ENCODE results near the gene SCD5.

The SCD5 gene

DNA sequence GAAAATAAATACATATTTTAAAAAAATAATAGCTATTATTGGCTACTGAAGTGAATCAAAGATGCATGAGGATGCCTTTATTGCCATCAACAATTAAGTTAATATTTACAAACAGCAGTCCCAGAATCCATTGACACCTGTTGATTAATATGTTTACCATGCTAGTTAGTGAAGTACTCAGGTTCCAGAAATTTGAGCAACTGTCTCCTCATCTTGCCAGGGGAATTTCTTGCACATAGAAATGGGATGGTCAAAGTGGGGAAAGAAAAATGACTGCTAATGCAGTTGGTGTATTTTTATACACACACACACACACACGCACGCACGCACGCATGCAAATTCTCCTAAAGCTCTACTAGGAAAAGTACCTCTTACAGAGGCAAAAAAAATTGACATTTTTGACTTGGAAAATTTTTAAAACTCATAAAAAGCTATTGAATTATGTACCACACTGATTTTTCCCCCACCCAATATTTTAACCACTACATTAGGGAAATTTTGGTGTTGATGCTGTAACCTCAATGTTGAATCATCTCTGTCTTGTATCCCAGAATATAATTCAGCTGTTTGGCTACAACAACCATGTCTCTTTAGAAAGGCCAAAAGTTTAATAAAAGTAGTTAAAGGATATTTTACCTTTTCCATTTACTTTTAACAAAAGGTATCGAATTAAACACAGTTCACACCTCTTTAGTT lies 131.5 kb downstream of the SCD5 start:
- H3K27me3 ChIP-seq (ENCODE audit: control insufficient read depth, insufficient read depth, low read length) = no peaks in the 10 kb centered on the region
- H3K4me1 ChIP-seq (ENCODE audit: control insufficient read depth, insufficient read depth, low read length) = no peaks in the 10 kb centered on the region
- H3K9me3 ChIP-seq (ENCODE audit: control insufficient read depth, insufficient read depth, low read length) = no peaks in the 10 kb centered on the region
- no peaks in the 10 kb centered on the region for H3K36me3 ChIP-seq (ENCODE audit: control insufficient read depth, insufficient read depth, low read length)
- no peak overlapping the region for H3K4me3 ChIP-seq (ENCODE audit: low read depth, low read length)
- H3K9ac ChIP-seq (ENCODE audit: low read depth, low read length) = no peak overlapping the region

DNA sequence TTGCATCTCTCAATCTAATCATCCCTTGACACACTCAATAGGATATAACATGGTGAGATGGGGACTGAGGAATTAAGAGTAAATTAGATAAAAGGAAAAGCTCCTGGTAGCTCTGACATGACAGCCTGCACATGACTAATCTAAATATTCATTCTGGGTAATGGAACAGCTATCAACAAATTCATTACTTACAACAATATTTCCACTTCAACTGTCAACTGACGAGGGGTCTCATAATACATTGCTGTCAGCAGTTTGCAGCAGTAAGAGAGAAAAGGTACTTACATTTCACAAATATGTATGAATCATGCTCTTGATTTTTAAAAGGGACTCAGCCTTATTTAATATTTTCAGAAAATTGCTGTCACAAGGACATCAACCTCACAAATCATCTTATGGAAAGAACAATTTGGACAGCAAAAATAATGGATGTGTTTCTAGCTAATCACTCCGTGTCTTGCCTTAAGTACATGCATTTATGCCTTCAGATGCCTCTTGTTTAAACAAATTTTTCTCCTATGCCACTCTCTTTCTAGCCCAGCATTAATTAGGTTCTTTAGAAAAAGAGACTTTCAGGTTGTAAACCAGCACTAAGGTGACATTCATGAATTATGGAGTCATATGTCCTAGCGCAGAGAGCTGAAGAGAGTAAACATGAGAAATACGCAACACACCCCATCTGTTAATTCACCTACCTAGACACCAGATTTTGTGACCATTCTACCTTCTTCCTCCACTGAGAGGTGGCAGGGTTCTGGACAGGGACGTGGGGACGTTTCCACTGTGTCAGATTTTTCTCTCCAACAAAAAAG lies 137.2 kb downstream of the SCD5 start:
- H3K4me3 ChIP-seq (ENCODE audit: low read depth, low read length) = no peak overlapping the region
- H3K9ac ChIP-seq (ENCODE audit: low read depth, low read length) = no peak overlapping the region

DNA sequence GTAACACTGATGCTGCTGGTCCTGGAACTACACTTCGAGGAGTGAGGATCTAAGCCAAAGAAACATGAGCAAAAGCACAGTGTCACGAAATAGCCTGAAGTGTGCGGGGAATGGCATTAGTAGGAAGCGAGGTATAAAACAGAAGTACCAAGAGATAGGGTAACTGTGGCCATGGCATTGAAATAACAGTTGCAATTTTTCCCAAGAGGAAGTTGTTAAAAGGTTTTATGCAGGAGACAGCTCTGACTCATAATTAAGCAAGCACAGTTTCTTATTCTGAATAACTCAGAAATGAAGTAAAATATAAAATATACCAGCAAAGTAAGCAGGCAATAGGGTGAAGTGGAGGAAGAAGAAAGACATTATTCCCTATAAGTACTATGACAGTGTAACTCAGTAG lies 146.5 kb downstream of the SCD5 start:
- Histone ChIP-seq H3K27me3 (ENCODE audit: control insufficient read depth, insufficient read depth, low read length) (no peaks in the 10 kb centered on the region), H3K36me3 (ENCODE audit: control insufficient read depth, insufficient read depth, low read length) (no peaks in the 10 kb centered on the region), H3K4me1 (ENCODE audit: control insufficient read depth, insufficient read depth, low read length) (no peaks in the 10 kb centered on the region), H3K9me3 (ENCODE audit: control insufficient read depth, insufficient read depth, low read length) (no peaks in the 10 kb centered on the region), H3K4me3 (ENCODE audit: low read depth, low read length) (no peak overlapping the region), H3K9ac (ENCODE audit: low read depth, low read length) (no peak overlapping the region)

More for the DNA sequence above, 137.2 kb downstream of the SCD5 start:
- Histone ChIP-seq H3K9me3 (ENCODE audit: control insufficient read depth, insufficient read depth, low read length) (no peaks in the 10 kb centered on the region), H3K4me1 (ENCODE audit: control insufficient read depth, insufficient read depth, low read length) (no peaks in the 10 kb centered on the region), H3K27me3 (ENCODE audit: control insufficient read depth, insufficient read depth, low read length) (no peaks in the 10 kb centered on the region), H3K36me3 (ENCODE audit: control insufficient read depth, insufficient read depth, low read length) (no peaks in the 10 kb centered on the region)

DNA sequence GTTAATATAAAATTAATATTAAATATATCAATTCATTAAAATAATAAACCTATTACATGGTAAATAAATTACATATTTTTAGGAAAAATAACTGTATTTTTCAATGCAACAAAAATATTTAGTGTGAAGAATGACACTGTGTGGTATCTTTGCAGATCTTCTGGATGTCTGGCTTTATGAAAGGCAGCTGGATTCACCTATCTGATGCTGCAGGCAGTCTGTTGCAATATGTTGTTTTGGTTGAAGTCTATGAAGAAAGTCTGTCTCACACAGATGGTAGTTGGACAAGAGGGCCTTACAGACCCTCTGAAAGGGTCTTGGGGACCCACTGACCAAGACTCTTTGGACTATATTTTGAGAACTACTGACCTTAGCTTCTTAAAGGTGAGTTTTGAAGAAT lies 147.7 kb downstream of the SCD5 start:
- no peak overlapping the region for H3K4me3 ChIP-seq (ENCODE audit: low read depth, low read length)
- no peaks in the 10 kb centered on the region for H3K36me3 ChIP-seq (ENCODE audit: control insufficient read depth, insufficient read depth, low read length)
- no peaks in the 10 kb centered on the region for H3K27me3 ChIP-seq (ENCODE audit: control insufficient read depth, insufficient read depth, low read length)
- no peak overlapping the region for H3K9ac ChIP-seq (ENCODE audit: low read depth, low read length)
- no peaks in the 10 kb centered on the region for H3K9me3 ChIP-seq (ENCODE audit: control insufficient read depth, insufficient read depth, low read length)
- no peaks in the 10 kb centered on the region for H3K4me1 ChIP-seq (ENCODE audit: control insufficient read depth, insufficient read depth, low read length)

DNA sequence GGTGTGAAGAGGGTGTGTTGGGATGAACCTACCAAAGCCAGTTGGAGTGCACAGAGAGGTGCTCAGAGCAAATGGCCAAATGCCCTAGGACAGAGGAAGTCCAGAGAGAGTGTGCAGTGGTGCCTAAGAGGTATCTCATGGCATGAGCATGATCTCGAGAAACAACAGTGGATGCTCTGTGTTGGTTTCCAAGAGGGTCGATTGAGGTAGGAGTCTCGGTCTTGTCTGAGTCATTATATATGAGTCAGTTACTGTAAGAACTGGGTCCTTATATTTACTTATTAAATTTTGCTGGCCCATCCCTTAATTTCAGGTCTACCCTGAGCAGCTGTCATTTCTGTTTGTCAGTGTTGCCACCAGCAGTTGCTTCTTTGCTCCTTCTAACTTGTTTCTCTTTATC lies 150.2 kb downstream of the SCD5 start:
- H3K9ac ChIP-seq (ENCODE audit: low read depth, low read length) = no peak overlapping the region
- no peaks in the 10 kb centered on the region for H3K9me3 ChIP-seq (ENCODE audit: control insufficient read depth, insufficient read depth, low read length)
- H3K36me3 ChIP-seq (ENCODE audit: control insufficient read depth, insufficient read depth, low read length) = no peaks in the 10 kb centered on the region
- no peak overlapping the region for H3K4me3 ChIP-seq (ENCODE audit: low read depth, low read length)
- no peaks in the 10 kb centered on the region for H3K27me3 ChIP-seq (ENCODE audit: control insufficient read depth, insufficient read depth, low read length)
- no peaks in the 10 kb centered on the region for H3K4me1 ChIP-seq (ENCODE audit: control insufficient read depth, insufficient read depth, low read length)

DNA sequence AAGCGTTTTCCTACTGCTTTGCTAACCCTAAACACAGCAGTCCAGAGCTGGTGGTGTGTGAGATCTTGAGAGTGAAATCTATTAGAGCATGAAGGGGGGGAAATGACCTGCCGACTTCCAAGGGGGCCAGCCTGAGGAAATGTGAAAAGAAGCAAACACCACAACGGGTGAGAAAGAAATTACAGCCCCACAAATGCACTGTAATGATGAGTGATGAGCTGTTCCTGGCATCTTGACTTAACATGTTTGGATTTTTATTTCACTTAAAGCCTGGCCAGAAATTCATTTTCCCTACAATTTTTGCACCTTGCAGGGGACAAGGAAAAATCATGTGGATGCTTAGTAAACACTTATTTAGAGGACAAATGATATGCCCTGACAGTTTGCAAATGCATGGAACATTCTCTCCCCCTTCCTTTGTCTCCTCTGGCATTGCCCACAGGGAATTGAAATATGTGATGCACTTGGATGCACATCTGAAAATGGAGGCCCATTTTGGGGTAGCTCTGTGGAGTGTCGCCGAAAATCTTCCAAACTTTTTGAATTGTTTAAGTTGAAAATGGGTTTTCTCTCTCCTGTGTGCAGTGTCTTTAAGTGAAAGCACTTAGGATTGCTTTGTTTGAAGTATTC lies 152.5 kb downstream of the SCD5 start:
- H3K4me3 ChIP-seq (ENCODE audit: low read depth, low read length) = no peak overlapping the region
- no peak overlapping the region for H3K9ac ChIP-seq (ENCODE audit: low read depth, low read length)
- H3K9me3 ChIP-seq (ENCODE audit: control insufficient read depth, insufficient read depth, low read length) = no peaks in the 10 kb centered on the region
- no peaks in the 10 kb centered on the region for H3K4me1 ChIP-seq (ENCODE audit: control insufficient read depth, insufficient read depth, low read length)
- no peaks in the 10 kb centered on the region for H3K27me3 ChIP-seq (ENCODE audit: control insufficient read depth, insufficient read depth, low read length)
- no peaks in the 10 kb centered on the region for H3K36me3 ChIP-seq (ENCODE audit: control insufficient read depth, insufficient read depth, low read length)

DNA sequence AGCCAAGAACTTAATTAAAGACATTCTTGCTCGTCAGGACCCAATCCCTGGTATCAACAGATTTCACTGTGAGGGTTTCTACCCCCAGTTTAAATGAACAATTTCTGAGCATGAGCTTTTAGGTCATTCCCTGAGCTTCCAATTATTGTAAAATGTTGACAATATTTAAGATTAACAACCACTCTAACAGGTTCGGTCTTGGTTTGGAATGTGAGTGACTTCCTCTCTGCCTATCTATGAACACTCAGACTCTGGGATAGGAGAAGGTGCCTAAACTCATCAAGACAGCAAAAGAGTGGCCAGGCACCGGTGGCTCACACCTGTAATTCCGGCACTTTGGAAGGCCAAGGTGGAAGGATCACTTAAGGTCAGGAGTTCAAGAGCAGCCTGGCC lies 153.9 kb downstream of the SCD5 start:
- no peaks in the 10 kb centered on the region for H3K4me1 ChIP-seq (ENCODE audit: control insufficient read depth, insufficient read depth, low read length)
- no peaks in the 10 kb centered on the region for H3K9me3 ChIP-seq (ENCODE audit: control insufficient read depth, insufficient read depth, low read length)
- no peak overlapping the region for H3K4me3 ChIP-seq (ENCODE audit: low read depth, low read length)
- no peak overlapping the region for H3K9ac ChIP-seq (ENCODE audit: low read depth, low read length)
- H3K36me3 ChIP-seq (ENCODE audit: control insufficient read depth, insufficient read depth, low read length) = no peaks in the 10 kb centered on the region
- no peaks in the 10 kb centered on the region for H3K27me3 ChIP-seq (ENCODE audit: control insufficient read depth, insufficient read depth, low read length)

DNA sequence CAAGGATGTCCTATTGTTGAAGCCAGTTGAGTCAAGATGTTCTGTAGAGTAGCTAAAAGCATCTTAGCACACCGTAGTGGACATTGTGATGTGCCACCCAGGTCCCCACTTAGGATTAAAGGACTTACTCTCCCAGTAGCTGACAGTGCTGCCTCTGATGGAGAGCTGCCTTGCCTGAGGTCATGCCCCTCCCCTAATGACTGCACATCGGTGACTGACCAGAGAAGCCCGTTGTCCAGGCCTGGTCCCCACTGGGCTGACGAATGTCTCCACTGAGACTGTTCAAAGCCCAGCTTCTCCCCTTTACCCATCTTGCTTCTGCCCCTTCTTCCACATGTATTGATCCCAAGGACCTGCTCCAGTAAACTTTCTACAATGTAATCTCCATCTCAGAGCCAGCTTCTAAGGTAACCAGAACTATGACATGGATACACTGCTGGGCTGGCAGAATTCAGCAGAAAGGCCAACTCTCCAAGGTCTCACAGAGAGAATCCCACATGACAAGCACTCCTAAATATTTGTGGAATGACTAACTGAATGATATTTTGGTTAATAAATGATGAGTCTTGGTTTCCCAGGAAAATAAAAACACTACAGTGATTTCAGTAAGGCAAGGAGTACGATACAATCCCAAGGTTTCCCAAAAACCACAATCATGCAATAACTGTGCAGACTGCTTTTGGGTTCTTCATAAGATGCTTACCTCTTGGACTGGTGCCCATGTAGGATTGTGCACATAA lies 154.4 kb downstream of the SCD5 start:
- no peaks in the 10 kb centered on the region for H3K27me3 ChIP-seq (ENCODE audit: control insufficient read depth, insufficient read depth, low read length)
- no peaks in the 10 kb centered on the region for H3K4me1 ChIP-seq (ENCODE audit: control insufficient read depth, insufficient read depth, low read length)
- H3K36me3 ChIP-seq (ENCODE audit: control insufficient read depth, insufficient read depth, low read length) = no peaks in the 10 kb centered on the region
- no peak overlapping the region for H3K9ac ChIP-seq (ENCODE audit: low read depth, low read length)
- H3K4me3 ChIP-seq (ENCODE audit: low read depth, low read length) = no peak overlapping the region
- no peaks in the 10 kb centered on the region for H3K9me3 ChIP-seq (ENCODE audit: control insufficient read depth, insufficient read depth, low read length)

DNA sequence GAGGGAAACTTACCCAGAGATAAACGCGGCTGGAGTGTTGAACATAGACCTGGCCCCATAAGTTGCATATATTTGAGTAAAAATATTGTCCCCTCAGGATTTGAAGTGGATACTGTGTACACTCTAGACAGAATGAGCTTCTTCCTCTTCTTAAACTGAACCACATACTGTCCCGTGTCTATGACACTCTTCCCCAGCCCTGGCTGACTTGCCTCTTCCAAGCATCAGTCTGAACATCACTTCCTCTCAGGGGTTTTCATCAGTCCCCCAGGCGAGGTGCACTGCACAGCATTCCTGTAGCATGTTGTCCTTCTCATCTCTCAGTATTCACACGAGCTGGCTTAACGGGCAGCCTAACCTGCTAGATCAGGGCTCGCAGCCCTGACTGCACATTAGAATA lies 156.3 kb downstream of the SCD5 start:
- Histone ChIP-seq H3K27me3 (ENCODE audit: control insufficient read depth, insufficient read depth, low read length) (no peaks in the 10 kb centered on the region), H3K9ac (ENCODE audit: low read depth, low read length) (no peak overlapping the region), H3K4me1 (ENCODE audit: control insufficient read depth, insufficient read depth, low read length) (no peaks in the 10 kb centered on the region), H3K4me3 (ENCODE audit: low read depth, low read length) (no peak overlapping the region), H3K36me3 (ENCODE audit: control insufficient read depth, insufficient read depth, low read length) (no peaks in the 10 kb centered on the region), H3K9me3 (ENCODE audit: control insufficient read depth, insufficient read depth, low read length) (no peaks in the 10 kb centered on the region)

DNA sequence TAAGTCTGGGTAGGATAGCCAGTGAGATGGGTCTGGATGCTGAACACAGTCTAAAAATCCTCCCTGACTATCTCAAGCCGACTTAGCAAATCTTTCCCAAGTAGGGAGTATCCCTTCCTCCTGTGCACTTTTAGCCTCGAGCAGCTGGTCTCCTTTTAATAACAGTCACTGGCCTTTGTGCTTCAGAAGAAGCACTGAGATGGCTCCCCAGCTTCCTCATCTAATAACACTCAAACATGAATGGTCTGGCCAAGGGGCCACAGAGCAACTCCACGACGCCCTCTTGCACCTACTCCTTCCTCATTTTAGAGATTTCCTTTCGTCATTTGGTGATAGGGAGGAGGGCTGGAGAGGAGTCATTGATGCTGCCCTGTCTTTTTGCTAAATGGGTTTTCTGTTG lies 158.1 kb downstream of the SCD5 start:
- H3K4me1 ChIP-seq (ENCODE audit: control insufficient read depth, insufficient read depth, low read length) = no peaks in the 10 kb centered on the region
- H3K27me3 ChIP-seq (ENCODE audit: control insufficient read depth, insufficient read depth, low read length) = no peaks in the 10 kb centered on the region
- H3K4me3 ChIP-seq (ENCODE audit: low read depth, low read length) = no peak overlapping the region
- no peaks in the 10 kb centered on the region for H3K36me3 ChIP-seq (ENCODE audit: control insufficient read depth, insufficient read depth, low read length)
- no peak overlapping the region for H3K9ac ChIP-seq (ENCODE audit: low read depth, low read length)
- no peaks in the 10 kb centered on the region for H3K9me3 ChIP-seq (ENCODE audit: control insufficient read depth, insufficient read depth, low read length)

DNA sequence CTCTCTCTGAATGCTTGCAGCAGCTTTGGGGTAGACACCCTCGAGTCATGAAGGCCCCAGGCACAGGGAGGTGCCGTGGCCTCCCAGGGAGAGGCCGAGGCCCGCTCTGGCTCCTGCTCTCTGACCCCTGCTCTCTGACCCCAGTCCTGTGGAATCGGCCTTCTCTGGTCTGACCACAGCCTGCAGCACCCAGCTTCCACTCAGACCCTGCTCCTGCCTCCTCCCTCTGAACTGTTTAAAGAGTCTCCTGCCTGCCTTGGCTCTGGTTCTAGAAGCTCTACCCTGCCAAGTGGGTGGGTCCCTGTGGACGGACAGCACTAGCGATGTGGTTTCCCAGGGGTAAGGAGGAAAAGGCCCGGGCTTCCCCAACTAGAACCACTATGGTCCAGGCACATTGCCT lies 158.6 kb downstream of the SCD5 start:
- H3K9me3 ChIP-seq (ENCODE audit: control insufficient read depth, insufficient read depth, low read length) = no peaks in the 10 kb centered on the region
- H3K4me3 ChIP-seq (ENCODE audit: low read depth, low read length) = no peak overlapping the region
- no peaks in the 10 kb centered on the region for H3K27me3 ChIP-seq (ENCODE audit: control insufficient read depth, insufficient read depth, low read length)
- H3K4me1 ChIP-seq (ENCODE audit: control insufficient read depth, insufficient read depth, low read length) = no peaks in the 10 kb centered on the region
- no peak overlapping the region for H3K9ac ChIP-seq (ENCODE audit: low read depth, low read length)
- H3K36me3 ChIP-seq (ENCODE audit: control insufficient read depth, insufficient read depth, low read length) = no peaks in the 10 kb centered on the region
